IMR-90 (cell line): ENCODE results near the gene MYH9.

Experiments
- CTCF ChIP-seq: conservative IDR thresholded peaks from 2 replicates; pipeline ENCODE4 v1.5.1; 2012; ENCODE audit warnings: mild to moderate bottlenecking, low read depth, low read length, improper control_type of control experiment
- RFX5 ChIP-seq: IDR thresholded peaks from 2 replicates; pipeline ENCODE4 v1.8.0; 2012; ENCODE audit warnings: low read depth, mild to moderate bottlenecking, low read length, moderate library complexity

- TF ChIP-seq RFX5 (no peak), CTCF (no peak)
These were observed 8.9 kb downstream of the MYH9 start for GRCh38 chr22:36378869-36379217.
